IMR-90 (cell line): Measurements from ENCODE around the gene AKT3. TPM values are rescaled to one million over a fixed set of nuclear protein-coding genes. Genes with fewer than 3 reads are reported as not detected.

ENCODE experiments used
- ATAC-seq: fragments of 200-7000 bp; cut with Tn5 transposase; 2 replicates; pipeline ENCODE4 v1.9.1; 2020; ENCODE audit warnings: low read depth, mild to moderate bottlenecking, moderate library complexity
- BruUV-seq: library from RNA; stranded (reverse); fragments of 400-500 nt; replicated peaks from 2 replicates; lab custom pipeline; 2021; lab: Mats Ljungman, UMichigan
- CTCF ChIA-PET: fragments of 300-600 bp; formaldehyde crosslinking; extraction: SDS; loops from one replicate; lab custom pipeline; 2021; ENCODE audit warnings: antibody characterized with exemption; lab: Yijun Ruan, JAX
- POLR2A ChIA-PET: fragments of 300-600 bp; sonication (Branson Sonifier 250); formaldehyde crosslinking; loops from one replicate; lab custom pipeline; 2022; ENCODE audit warnings: antibody characterized with exemption; ENCODE audit not compliant: unreplicated experiment; lab: Charles Lee
- DNase-seq: peaks from one replicate; pipeline ENCODE4 v3.0.0; 2013
- H2AFZ ChIP-seq: replicated peaks from 2 replicates; pipeline ENCODE3; 2013; ENCODE audit warnings: low read length, mild to moderate bottlenecking; ENCODE audit not compliant: poor library complexity
- H2AK5ac ChIP-seq: 2 replicates; pipeline ENCODE4 v1.6.1; 2013; ENCODE audit warnings: low read depth, low read length, inconsistent platforms
- H2AK9ac ChIP-seq: replicated peaks from 2 replicates; pipeline ENCODE3; 2013; ENCODE audit warnings: mild to moderate bottlenecking, low read depth, low read length, moderate library complexity; ENCODE audit not compliant: poor library complexity
- H2BK120ac ChIP-seq: 2 replicates; pipeline ENCODE4 v1.6.1; 2013; ENCODE audit warnings: low read depth, low read length, inconsistent platforms
- H2BK15ac ChIP-seq: 3 replicates; pipeline ENCODE4 v1.6.1; 2013; ENCODE audit warnings: low read depth, low read length, inconsistent platforms
- H2BK20ac ChIP-seq: 2 replicates; pipeline ENCODE4 v1.6.1; 2013; ENCODE audit warnings: low read depth, mild to moderate bottlenecking, inconsistent platforms, low read length, moderate library complexity
- H2BK5ac ChIP-seq: 2 replicates; pipeline ENCODE4 v1.6.1; 2013; ENCODE audit warnings: mild to moderate bottlenecking, low read depth, low read length, inconsistent platforms; ENCODE audit not compliant: poor library complexity, severe bottlenecking
- H3K14ac ChIP-seq: replicated peaks from 2 replicates; pipeline ENCODE4 v1.6.1; 2013; ENCODE audit warnings: low read depth, low read length, inconsistent platforms
- H3K18ac ChIP-seq: 2 replicates; pipeline ENCODE4 v1.6.1; 2013; ENCODE audit warnings: low read depth, low read length, control low read depth
- H3K23ac ChIP-seq: 2 replicates; pipeline ENCODE4 v1.6.1; 2013; ENCODE audit warnings: low read depth, low read length, inconsistent platforms
- H3K27ac ChIP-seq: 2 replicates; pipeline ENCODE4 v1.5.1; 2013; ENCODE audit warnings: mild to moderate bottlenecking, control low read depth, low read length; ENCODE audit not compliant: insufficient read depth
- H3K27me3 ChIP-seq: 2 replicates; pipeline ENCODE4 v1.6.1; 2013; ENCODE audit warnings: low read length; ENCODE audit not compliant: control insufficient read depth, insufficient read depth
- H3K36me3 ChIP-seq: 2 replicates; pipeline ENCODE4 v1.6.1; 2013; ENCODE audit warnings: low read length, mixed read lengths; ENCODE audit not compliant: control insufficient read depth, insufficient read depth
- H3K4ac ChIP-seq: 2 replicates; pipeline ENCODE4 v1.6.1; 2013; ENCODE audit warnings: low read depth, low read length, inconsistent platforms
- H3K4me1 ChIP-seq: 2 replicates; pipeline ENCODE4 v1.6.1; 2013; ENCODE audit warnings: low read length, mixed read lengths; ENCODE audit not compliant: control insufficient read depth, insufficient read depth
- H3K4me2 ChIP-seq: 2 replicates; pipeline ENCODE4 v1.6.1; 2013; ENCODE audit warnings: low read depth, mild to moderate bottlenecking, control low read depth, low read length, moderate library complexity
- H3K4me3 ChIP-seq: 2 replicates; pipeline ENCODE4 v1.5.1; 2013; ENCODE audit warnings: low read depth, mild to moderate bottlenecking, control low read depth, low read length, moderate library complexity; ENCODE audit not compliant: insufficient read depth
- H3K56ac ChIP-seq: 2 replicates; pipeline ENCODE4 v1.6.1; 2013; ENCODE audit warnings: low read length, inconsistent platforms; ENCODE audit not compliant: insufficient read depth; ENCODE audit errors: extremely low read depth
- H3K79me1 ChIP-seq, 2 experiments: 2 replicates each; pipeline ENCODE4 v1.6.1; 2013; ENCODE audit warnings: low read length in 2 of 2, inconsistent platforms in 1 of 2, low read depth in 1 of 2
- H3K9ac ChIP-seq: 2 replicates; pipeline ENCODE4 v1.6.1; 2013; ENCODE audit warnings: low read depth, low read length, control low read depth
- H3K9me1 ChIP-seq: 2 replicates; pipeline ENCODE4 v1.6.1; 2013; ENCODE audit warnings: low read length, inconsistent platforms; ENCODE audit not compliant: insufficient read depth
- H3K9me3 ChIP-seq: 2 replicates; pipeline ENCODE4 v1.6.1; 2013; ENCODE audit warnings: low read length; ENCODE audit not compliant: control insufficient read depth, insufficient read depth
- H4K20me1 ChIP-seq: 2 replicates; pipeline ENCODE4 v1.6.1; 2013; ENCODE audit warnings: low read length, inconsistent platforms; ENCODE audit not compliant: insufficient read depth
- H4K5ac ChIP-seq: 2 replicates; pipeline ENCODE4 v1.6.1; 2013; ENCODE audit warnings: mild to moderate bottlenecking, low read depth, low read length, control low read depth
- H4K8ac ChIP-seq, 2 experiments: 2 replicates each; pipeline ENCODE4 v1.6.1; 2013; ENCODE audit warnings: low read depth in 2 of 2, low read length in 2 of 2, control low read depth in 1 of 2, inconsistent platforms in 1 of 2
- H4K91ac ChIP-seq: 2 replicates; pipeline ENCODE4 v1.6.1; 2013; ENCODE audit warnings: low read depth, low read length, inconsistent platforms; ENCODE audit not compliant: insufficient read depth
- FOS ChIP-seq: fragments of 150-350 bp; IDR thresholded peaks from 2 replicates; pipeline ENCODE4 v1.6.1; 2016; ENCODE audit warnings: low read depth, low read length
- RAD21 ChIP-seq: IDR thresholded peaks from 2 replicates; pipeline ENCODE4 v1.6.1; 2012; ENCODE audit warnings: low read length, improper control_type of control experiment
- SMC3 ChIP-seq: fragments of 150-350 bp; IDR thresholded peaks from 2 replicates; pipeline ENCODE4 v1.6.1; 2016; ENCODE audit warnings: low read depth, mild to moderate bottlenecking, antibody characterized with exemption, low read length, moderate library complexity
- WGBS, 2 experiments: methylation state at CpG; one replicate each; pipeline versions ENCODE4 v1.1.5 to v1.1.7; 2013; ENCODE audit warnings: missing lambda C conversion rate in 2 of 2; ENCODE audit not compliant: insufficient read length in 1 of 2; ENCODE audit errors: extremely low coverage in 2 of 2; 5-methylcytosine and 5-hydroxymethylcytosine counted together
- dilution Hi-C: fragments of 300-500 bp; cut with HindIII; formaldehyde crosslinking; loops from one replicate; pipeline ENCODE4 v1.14.3; 2018; ENCODE audit warnings: low sequenced_read_pairs; ENCODE audit not compliant: unreplicated experiment
- in situ Hi-C: fragments of 300-500 bp; cut with MboI; formaldehyde crosslinking; loops from 3 replicates; pipeline ENCODE4 v1.14.3; 2019; ENCODE audit warnings: low sequenced_read_pairs, inconsistent platforms, mixed read lengths
- intact Hi-C: fragments of 100-400 bp; cut with micrococcal nuclease; formaldehyde crosslinking; loops from 2 replicates; pipeline ENCODE4 v1.10.0; 2022
- polyA plus RNA-seq, 3 experiments: library from polyadenylated mRNA; depleted of rRNA; stranded (reverse); fragments of >200 nt; gene quantifications; 2 replicates each; pipeline ENCODE4 v1.2.3, GENCODE V29; 2012; ENCODE audit warnings: low replicate concordance in 1 of 3
- total RNA-seq: library from RNA; depleted of rRNA; stranded (reverse); fragments of >200 nt; gene quantifications from 2 replicates; pipeline ENCODE4 v1.2.3, GENCODE V29; 2012

AKT3 gene
- total and polyA plus RNA-seq, 2 of the 4 experiments (the other 2 are of a cell fraction): 15.2 to 19.4 TPM

- H3K4ac ChIP-seq: no peak overlapping the region
- H3K27ac ChIP-seq: no peak overlapping the region
- in situ Hi-C loops (no loop called here), intact Hi-C loops (no loop called here), dilution Hi-C loops (no loop called here)
- no peak overlapping the region for H3K56ac ChIP-seq
- BruUV-seq: no TSS peak
- no peak overlapping the region for H3K4me2 ChIP-seq
- H4K20me1 ChIP-seq: no peaks in the 10 kb centered on the region
- no peak overlapping the region for H2AFZ ChIP-seq
- no peak overlapping the region for H2AK9ac ChIP-seq
- WGBS, 2 experiments: no CpG with 5 or more reads among the region's 1 CpG
- ChIA-PET CTCF (no interaction called here), POLR2A (no interaction called here)
- no peak overlapping the region for H2BK20ac ChIP-seq
- H4K5ac ChIP-seq: no peak overlapping the region
- H4K91ac ChIP-seq: no peak overlapping the region
- H2AK5ac ChIP-seq: no peak overlapping the region
- H2BK15ac ChIP-seq: no peak overlapping the region; the same call in 2 of the 3 replicates
- TF ChIP-seq FOS (no peak), RAD21 (no peak), SMC3 (no peak)
- H3K18ac ChIP-seq: no peak overlapping the region
- H3K4me1 ChIP-seq: peaks cover 2% of the 10 kb centered on the region
- no peak overlapping the region for H2BK5ac ChIP-seq
- H3K23ac ChIP-seq: no peak overlapping the region
- H3K9me1 ChIP-seq: peaks cover 7% of the 10 kb centered on the region; the same call in 1 of the 2 replicates
- H4K8ac ChIP-seq: no peak overlapping the region
- H3K14ac ChIP-seq: no peak overlapping the region
- no peak overlapping the region for H3K4me3 ChIP-seq
- H3K79me1 ChIP-seq: no peaks in the 10 kb centered on the region
- H3K27me3 ChIP-seq: no peaks in the 10 kb centered on the region
- H3K36me3 ChIP-seq: peaks cover 2% of the 10 kb centered on the region; the same call in 1 of the 2 replicates
- no peak for DNase-seq
- H3K9me3 ChIP-seq: no peaks in the 10 kb centered on the region
- H3K9ac ChIP-seq: no peak overlapping the region
- ATAC-seq: peak; percentile 85
- H2BK120ac ChIP-seq: no peak overlapping the region
Observed at GRCh38 chr1:243462929-243463697, 386.9 kb downstream of the AKT3 start.
